ENCODE data around the gene TSNAXIP1.

DNA sequence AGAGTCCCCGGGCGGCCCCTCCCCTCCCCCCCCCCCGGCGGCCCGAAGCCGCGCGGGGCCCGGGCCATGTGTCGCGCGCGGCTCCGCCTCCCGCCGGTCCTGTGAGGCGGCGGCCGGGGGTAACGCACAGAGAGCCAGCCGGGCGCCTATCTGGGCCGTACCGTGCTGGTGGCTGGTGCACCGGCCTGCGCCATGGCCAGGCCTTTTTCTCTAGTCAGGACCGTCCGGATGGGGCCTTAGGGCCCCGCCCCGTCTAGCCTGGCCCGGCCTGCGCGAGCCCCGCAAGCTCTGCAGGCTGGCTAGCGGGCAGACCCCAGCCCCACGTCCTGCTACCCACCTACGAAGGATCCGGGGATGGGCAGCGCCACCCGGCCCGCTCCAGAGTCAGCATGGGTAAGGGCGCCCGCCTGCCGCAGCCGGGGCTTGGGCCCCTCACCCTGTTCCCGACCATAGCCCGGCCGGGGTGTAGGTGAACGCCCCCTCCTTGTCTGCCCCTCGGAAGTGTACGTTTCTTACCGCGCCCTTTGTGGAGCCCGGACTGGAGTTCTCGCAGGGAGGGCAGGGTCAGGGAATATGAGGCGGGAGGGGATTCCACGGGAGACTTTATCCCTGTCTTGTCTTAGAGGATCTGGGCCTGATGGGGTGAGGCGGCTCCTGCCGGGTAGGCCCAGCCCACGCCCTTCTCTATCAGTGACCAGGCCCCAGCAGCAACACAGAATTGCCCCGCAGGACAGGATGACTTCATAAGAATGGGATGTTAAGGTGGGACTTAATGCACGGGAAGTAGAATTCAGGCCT is 40.6 kb downstream of the TSNAXIP1 start, which contains the start of gene CENPT:
- TF ChIP-seq, protein P1, sequence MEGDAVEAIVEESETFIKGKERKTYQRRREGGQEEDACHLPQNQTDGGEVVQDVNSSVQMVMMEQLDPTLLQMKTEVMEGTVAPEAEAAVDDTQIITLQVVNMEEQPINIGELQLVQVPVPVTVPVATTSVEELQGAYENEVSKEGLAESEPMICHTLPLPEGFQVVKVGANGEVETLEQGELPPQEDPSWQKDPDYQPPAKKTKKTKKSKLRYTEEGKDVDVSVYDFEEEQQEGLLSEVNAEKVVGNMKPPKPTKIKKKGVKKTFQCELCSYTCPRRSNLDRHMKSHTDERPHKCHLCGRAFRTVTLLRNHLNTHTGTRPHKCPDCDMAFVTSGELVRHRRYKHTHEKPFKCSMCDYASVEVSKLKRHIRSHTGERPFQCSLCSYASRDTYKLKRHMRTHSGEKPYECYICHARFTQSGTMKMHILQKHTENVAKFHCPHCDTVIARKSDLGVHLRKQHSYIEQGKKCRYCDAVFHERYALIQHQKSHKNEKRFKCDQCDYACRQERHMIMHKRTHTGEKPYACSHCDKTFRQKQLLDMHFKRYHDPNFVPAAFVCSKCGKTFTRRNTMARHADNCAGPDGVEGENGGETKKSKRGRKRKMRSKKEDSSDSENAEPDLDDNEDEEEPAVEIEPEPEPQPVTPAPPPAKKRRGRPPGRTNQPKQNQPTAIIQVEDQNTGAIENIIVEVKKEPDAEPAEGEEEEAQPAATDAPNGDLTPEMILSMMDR (IDR thresholded peaks at IDR 0.05), result no peak
- TF ChIP-seq POLR2AphosphoS5 (IDR thresholded peaks at IDR 0.05), result no peak

Measured in suprapubic skin (tissue), 3 donors.